Stimulated activated CD4-positive, alpha-beta T cell treated with anti-CD3 and anti-CD28 coated beads, Interleukin-2, amount 100 ng/mL, for 4 hours (primary cell): ENCODE results near the gene HOXC13.

Experiments used
- DNase-seq: peaks from one replicate; pipeline ENCODE4 v3.0.0-alpha.2; 2020; ENCODE audit warnings: low read depth

The HOXC13 gene

DNA sequence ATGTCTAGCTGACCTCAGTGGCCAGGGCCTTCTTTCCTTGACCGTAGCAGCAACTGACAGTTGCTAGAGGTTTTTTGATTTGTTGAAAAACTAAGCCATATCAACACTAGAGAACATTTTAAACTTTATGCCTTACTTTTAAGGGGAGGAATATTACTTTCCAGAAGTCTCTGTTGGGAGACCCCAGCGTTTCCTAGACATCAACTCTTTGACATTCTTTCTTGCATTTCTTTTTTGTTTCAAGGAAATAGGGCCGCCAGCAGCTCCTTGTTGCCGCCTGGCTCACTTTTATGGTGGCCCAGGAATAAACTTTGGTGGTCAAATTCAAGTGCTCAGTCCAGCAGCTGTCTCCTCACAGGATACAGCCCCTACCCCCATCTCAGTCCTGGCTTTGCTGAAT is 31.8 kb downstream of the HOXC13 start:
- DNase-seq = no peak

DNA sequence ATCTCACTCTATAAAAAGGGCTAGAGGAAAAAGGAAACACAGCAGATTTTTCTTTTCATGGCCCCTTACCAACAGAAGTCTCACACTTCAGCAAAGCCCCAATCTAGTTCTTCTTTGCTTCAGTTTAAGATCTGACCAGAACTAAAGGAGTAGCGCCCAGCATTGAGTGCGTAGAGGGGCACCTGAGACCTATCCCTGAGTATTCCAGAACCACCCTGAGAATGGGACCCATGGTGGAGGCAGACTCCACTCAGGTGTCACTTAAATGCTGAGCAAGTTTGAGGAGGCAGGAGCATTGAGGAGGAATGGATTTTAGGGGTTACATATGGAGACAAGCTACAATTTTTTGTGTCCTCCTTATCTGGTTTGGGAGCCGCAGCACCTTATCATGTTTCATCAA is 32.5 kb downstream of the HOXC13 start:
- DNase-seq = no peak

DNA sequence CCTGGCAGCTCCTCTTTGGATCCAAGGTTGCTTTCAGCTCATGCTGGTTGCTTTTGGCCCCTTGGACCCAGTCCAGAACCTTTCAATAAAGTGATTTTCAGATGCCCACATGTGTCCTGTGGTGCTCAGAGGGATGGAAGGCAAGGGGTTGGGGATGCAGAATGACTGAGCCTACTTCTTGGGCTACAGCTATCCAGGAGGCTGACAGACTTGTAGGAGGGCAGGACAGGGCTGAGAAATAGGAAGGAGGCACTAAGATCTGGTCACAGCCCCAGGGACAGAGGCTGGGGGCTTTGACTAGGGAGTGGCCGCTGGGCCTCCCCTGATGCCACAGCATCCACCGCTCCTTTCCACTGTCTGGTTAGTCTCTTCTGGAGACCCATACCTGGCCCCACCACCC is 33.1 kb downstream of the HOXC13 start:
- DNase-seq = no peak

DNA sequence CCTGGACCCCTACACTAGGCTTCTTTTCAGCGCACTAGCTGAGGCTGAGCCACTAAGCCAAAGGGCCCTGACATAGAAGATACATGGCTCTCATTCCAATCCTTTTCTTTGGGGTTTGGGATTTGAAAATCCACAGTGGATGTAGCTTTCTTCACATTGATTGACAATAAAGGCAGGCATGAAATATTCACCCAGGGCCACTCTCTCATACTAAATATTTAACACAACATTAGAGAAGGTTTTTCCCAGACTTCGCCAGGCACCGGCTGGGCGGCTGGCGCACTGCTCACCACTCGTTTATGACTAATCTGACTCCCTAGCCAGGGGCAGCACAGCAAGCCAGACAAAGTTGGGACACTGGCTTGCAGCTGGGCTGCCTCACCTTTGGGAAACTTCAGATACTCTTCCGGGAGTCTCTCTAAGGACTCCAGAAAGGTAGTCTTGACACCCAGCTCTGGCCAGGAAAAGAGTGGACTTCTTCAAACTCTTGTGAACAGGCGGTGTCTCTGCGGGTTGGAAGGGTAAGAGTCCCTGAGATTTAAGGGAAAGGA is 33.6 kb downstream of the HOXC13 start:
- no peak for DNase-seq

DNA sequence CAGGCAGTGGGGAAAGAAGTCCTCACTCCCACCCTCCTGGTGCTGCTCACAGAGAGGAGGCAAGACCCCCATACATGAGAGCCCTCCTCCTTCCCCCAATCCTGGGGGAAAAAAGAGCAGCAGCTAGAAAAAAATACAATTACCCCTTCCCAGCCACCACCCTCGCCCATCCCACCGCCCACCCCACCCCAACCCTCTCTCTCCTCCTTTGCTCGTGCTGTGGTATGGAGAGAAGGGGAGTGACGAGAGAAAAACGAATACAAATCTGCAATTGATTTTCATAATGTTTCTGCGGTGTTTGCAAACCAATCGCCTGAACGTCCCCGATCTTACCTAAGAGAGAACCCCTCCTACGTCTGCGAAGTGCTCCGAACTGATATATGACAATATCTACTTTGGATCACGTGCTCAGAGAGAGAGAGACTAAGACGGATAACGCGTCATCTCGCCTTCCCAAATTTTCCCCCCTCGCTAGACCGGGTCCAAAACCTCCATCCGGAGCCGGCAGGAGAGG is 34.1 kb downstream of the HOXC13 start, which contains the start of gene HOXC11:
Gene HOXC11 (plus strand): TSS at position 405 of the 514 bp plus-strand sequence. CDS start 116 bp downstream, outside the sequence.
- DNase-seq = no peak

DNA sequence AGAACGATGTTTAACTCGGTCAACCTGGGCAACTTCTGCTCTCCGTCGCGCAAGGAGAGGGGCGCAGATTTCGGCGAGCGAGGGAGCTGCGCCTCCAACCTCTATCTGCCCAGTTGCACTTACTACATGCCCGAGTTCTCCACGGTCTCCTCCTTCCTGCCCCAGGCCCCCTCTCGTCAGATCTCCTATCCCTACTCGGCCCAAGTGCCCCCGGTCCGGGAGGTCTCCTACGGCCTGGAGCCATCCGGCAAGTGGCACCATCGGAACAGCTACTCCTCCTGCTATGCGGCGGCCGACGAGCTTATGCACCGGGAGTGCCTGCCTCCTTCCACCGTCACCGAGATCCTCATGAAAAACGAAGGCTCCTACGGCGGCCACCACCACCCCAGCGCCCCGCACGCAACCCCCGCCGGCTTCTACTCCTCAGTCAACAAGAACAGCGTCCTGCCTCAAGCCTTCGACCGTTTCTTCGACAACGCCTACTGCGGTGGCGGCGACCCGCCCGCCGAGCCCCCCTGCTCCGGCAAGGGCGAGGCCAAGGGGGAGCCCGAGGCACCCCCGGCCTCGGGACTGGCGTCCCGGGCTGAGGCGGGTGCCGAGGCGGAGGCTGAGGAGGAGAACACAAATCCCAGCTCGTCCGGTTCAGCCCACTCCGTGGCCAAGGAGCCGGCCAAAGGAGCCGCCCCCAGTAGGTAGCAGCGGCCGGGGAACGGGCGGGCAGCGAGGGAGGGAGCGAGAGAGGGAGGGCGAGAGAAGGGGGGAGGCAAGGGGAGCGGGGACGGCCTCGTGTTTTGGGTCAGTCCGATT is 34.8 kb downstream of the HOXC13 start:
- DNase-seq = no peak

DNA sequence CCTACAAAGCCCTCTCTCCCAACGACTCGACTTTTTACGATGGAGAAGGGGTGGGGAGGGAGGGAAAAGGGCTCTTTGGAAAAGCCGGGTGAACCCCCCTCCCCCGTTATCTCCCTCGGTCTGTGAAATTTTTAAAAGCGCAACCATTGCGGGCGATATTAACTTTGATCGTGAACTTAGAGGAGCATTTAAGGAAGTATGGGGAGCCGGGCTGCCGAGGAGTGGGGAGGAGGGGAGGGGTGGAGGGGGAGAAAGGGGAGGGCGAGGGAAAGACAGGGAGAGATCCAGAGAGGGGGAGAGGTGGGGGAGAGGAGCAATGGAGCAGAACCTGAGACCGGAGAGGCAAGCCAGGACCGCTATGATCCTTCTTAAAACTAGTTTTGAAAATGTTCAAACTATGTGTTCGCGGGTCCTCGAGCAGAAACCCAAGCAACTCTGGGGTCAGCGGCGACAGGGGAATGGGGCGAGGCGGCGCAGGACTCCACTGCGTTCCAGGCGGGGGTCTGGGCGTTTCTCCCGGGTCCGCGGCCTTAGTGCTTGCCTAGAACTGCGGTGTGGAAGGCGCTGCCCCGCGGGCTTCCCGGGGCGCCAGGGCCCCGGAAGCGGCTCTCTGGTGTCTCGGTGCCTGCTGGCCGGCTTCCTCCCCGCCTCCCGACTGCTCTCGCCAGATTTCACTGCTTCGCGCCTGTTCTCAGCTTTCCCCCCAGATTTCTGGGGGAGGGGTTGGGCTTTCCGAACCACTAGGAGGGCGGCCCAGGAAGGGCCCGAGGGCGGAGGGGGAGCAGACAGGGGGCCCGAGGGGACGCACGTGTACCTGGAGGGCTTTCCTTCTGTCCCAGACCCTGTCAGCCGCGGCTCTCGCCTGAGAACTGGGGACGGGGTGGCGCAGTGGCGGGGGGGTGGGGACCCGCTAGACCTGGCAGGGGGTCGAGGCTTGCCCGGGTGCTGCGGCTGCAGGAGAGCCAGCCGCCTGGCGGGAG is 35.7 kb downstream of the HOXC13 start, which contains the start of gene HOTAIR:
Gene HOTAIR (minus strand): TSS at position 871 of the 980 bp plus-strand sequence.
- DNase-seq = no peak

DNA sequence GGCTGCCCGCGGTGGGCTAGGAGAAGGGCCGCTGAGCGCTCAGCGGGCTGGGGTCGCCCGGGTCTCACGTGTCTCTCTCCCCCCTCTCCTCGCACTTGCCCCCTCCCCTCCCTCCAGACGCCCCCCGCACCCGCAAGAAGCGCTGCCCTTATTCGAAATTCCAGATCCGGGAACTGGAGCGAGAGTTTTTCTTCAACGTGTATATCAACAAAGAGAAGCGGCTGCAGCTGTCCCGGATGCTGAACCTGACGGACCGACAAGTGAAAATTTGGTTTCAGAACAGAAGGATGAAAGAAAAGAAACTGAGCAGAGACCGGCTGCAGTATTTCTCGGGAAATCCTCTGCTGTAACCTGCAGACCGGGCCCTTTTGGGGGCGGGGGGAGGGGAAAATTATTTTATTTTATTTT is 36.4 kb downstream of the HOXC13 start:
- no peak for DNase-seq

DNA sequence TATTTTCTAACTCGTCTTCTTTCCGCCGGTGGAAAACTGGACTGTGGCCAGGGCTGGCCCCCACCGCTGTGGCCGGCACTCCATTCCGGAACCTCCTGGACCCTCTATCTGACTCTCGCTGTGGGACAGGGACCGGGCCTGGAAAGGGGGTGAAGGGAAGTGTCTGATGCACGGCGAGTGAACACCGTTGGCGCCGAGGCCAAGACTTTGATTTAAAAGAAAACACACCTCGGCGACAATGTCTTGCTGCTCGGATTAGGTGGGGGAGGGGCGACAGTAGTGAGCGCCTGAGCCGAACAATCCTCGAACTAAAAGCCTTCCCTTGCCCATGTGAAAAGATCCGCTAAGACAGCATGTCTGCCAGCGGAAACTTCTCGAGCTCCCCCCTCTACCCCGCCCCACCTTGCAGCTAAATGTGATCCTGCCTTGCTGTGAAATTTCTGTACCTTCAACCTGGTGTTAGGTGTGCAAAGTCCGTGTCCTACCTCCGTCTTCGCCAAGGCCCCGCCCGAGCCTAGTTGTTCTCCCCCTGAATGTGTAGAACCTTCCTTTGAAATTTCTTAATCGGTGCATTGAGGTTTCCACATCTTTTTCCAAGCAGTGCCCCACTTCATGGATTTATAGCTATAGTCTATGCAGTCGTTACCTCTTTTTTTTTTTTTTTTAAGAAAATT is 37.0 kb downstream of the HOXC13 start:
- DNase-seq = no peak

DNA sequence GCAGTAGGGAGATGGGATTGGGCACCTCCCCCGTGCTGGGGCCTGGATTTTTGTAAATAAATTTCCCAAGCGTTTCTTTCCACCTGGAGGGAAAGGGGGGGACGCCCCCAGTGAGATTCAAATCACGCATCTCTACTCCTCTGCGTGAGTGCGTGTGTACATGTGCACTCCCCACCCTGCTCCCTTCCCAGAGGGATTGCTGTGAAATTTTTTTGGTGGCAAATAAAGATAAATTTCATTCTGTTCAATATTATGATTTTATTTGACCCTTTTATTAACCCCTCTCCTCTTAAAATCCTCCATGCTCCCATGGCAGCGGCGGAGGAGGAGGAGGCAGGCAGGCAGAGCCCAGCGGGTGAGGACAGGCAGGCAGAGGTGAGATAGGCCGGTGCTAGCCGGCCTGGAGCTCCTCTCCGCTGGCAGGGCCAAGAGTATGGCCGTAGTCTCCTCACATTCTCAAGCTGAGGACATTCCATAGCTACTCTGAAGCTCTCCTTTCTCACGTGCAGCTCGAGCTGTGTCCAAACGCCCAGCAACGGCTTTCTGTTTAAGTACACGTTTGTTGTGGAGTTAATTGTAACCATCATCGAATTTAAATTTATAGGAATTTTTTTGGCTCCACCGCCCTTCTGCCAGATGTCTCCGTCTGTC is 37.7 kb downstream of the HOXC13 start:
- DNase-seq = no peak

DNA sequence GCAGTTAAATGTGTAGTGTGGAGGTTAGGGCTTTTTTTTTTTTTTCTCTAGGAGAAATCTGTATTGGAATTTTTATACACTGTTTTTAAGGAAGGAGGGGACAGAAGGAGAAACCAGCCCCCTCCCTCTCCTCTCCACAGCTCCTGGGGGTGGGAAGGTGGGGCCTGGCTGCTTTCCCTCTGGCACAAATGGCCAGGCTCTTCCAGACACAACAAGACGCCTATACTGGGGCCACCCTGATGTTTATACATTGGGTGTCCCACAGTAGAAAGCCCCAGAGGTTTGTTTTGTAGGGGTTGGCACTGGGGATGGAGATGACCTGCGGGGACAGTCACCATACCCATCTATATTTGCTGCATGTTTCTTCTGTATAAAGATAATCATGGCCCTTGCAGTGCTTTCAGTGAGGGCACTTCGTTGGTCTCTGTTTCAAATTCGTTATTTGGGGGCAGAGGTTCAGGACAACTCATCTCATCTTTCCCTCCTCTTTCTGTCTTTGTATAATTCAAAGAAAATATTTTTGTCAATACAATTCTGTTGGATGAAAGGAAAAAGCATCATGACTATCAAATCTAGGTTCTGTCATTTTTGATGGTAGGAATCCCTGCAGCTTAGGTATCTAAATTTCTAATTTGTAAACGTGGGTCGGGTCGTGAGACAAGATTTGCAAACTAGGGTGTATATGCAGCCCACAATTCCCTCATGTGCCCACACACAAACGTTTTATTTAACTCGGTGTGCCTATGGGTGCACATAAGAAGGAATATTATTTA is 38.4 kb downstream of the HOXC13 start:
- no peak for DNase-seq

DNA sequence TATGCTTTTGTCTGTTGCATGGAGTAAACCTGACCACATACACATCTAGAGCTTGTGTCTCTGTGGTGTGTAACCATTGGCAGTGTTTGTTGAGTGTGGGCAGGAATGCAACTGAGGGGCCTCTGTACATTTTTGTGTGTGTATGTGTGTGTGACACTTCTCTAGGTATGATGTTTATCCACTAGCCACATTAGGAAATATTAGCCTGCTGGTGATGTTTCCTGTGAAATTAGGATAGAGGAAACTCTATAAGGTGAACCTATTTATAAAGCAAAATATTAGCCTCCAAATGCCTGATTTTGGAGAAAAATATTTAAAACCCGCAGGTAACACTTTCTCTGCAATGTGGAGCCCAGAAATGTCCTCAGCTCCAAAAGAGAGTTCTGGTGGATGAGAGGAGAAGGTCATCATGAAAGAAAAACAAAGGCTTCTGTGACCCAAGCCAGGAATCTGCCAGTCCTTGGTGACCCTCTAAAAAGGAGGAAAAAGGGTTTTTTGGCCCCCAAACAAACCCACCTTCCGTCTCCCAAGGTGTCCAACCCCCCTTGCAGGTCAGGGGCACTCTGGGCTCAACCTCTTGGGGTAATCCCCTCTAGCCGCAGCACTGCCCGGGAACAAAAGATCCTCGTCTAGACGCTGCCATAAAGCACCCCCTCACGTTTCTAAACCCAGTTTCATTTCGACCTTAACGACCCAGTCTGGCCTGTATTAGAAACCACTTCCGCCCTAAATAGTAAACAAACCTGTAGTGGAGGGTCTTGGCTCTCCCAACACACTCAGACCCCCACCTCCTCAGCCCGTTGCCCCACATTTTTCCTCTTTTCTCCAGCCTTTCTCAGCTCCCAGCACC is 39.2 kb downstream of the HOXC13 start:
- no peak for DNase-seq

DNA sequence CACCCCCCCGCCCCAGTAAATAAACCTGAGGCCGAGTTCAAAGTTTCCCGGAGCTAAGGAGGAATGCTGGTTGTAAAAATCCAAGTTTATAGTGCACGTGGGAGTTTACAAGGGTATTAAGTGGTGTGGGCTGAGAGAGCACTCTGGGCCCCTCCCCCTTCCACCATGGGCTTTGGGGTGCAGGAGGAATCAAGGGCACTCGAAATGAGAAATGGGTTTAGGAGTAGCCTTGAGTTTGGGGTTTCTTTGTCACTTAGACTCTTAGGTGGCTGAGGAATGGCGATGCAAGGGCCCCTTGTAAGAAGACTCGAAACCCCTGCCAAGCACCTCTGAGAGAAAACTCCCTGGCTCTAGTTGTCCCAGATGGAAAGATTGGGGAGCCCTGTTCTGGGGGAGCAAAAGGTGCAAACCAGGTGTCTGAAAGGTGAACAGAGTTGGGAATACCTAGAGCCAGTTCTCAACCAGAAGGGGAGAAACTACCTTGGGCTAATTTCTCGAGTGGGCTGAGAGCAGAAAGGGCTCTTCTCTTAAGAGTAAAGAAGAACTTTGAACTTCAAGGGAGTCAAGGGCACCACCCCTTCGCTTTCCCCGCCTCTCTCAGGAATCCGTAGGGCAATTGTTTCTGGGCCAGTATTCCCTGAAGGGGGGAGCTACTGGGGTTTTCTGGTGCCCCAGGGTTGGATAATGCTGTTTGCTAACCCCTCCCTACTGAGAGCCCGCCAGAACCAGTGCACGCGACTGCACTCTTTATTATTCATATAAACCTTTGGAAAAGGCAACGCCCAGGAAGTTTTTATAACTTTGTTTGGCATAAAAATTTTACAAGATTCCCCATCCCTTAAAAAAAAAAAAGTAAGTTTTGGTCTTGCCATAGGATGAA is 40.1 kb downstream of the HOXC13 start:
- no peak for DNase-seq

DNA sequence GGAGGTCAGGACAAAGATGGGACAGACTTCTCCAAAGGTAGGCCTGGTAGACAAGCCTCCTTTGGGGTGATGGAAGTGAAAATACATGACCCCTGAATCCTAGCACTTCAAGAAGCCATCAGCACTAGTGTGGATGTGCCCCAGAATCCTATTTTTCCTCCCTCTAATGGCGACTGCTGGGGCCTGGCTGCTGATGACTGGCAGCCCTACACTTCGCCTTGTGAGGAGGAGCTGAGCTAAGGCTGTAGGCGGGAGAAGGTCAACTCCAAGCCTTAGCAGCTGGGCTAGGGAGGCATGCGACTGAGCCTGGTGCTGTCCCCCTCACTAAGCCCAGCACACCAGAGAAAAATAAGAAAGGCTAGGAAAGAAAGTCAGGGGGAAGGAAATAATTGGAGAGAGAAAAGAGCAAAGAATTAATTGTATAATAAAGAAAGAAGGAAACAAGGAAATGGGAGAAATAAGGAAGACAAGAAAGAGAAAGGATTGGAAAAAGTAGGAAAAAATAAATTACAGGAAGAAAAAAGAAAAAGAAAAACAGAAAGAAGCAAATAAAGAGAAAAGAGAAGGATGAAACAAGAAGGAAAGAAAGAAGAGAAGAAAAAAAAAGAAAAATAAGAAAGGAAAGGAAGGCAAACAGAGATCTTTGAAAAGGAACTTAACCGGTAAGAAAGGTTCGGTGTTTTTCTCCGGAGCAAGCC is 41.6 kb downstream of the HOXC13 start:
- no peak for DNase-seq

DNA sequence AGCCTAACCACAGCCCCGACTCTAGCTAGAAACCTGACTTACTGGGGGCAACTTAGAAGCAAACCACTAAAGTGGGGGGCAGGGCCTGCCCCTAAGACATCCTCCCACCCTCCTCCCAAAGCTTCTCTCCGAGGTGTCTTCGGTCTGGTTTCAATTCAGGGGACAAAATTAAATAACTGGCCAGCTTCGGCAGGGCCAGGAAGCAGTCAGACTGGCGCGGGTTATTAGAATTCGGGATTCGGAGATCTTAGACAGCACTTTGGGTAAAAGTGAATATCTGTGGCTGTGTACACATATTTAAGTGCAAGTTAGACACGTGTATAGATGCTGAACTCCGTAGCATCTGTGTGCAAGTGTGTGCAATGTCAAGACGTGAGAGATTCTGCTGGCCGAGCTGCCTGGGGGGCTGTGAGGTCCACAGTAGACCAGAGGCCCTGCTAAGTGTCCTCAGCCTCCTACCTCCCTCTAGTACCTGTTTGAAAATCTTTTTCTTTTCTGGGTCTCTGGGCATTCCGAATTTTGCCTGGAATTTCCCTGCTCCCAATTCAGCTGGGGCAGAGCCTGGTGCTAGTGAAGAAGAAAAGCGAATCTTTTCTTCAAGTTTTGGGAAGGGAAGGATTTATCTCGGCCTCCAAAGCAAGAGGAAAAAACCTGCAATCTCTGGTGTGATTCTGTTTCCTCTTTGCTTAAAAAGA is 42.3 kb downstream of the HOXC13 start:
- no peak for DNase-seq

DNA sequence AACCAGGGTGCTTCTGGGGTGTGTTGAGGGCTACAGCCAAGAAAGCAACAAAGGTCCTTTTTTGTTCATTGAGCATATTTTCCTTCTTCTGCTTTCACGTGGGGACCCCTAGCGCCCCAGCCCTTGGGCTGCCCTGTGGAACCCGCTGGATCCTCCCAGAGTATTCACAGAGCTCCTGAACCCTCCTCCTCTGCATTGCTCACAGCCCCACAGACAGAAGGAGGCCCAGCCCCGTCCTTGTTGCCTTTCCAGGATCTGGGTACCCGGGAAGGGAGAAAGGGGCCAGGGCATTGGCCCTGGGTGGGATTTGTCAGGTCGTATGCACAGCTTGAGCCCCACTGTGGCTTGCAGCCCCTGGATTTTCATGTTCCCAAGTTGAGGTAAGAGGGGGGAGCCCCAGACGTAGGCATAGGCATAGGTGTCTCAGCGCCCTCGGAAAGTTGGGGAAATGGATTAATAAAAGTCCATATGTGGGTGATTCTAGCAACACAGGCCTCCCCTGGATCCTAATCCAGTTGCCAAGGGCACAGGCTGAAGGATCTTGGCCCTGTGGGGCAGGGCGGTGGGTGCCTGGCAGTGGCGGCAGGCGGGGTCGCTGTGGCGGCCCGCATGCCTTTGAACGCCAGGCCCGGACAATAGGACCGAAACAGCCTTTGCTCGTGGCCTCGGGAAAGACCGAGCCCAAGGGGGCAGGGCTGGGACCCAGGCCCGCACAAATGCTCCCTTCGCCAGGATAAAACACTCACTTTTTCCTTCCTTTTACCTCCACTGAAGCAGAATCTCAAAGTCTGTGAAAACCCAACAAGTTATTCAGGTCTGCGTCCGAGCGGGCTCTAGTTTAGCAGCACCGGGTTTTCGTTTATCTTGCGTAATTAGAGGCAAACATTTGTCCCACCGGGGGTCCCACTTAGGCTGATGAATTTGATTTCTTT is 43.3 kb downstream of the HOXC13 start:
- no peak for DNase-seq
